GM12873 (cell line): Measurements from ENCODE around the gene PGAP6.

Experiments used
- CTCF ChIP-seq: IDR thresholded peaks from 2 replicates; pipeline ENCODE4 v1.5.1; 2012; ENCODE audit warnings: low read depth, mild to moderate bottlenecking, moderate library complexity, low read length, control low read depth; ENCODE audit not compliant: insufficient read depth; ENCODE audit errors: missing control alignments

PGAP6 gene

GRCh38 chr16:398561-399339 is 17.0 kb upstream of the PGAP6 start:
- TF ChIP-seq CTCF = no peak

- peak; percentile 49 for TF ChIP-seq CTCF
Observed at GRCh38 chr16:397736-398332, 16.1 kb upstream of the PGAP6 start.

GRCh38 chr16:397135-397661 is 15.4 kb upstream of the PGAP6 start, which contains the start of gene NME4:
Gene NME4 (plus strand): TSS chr16:397199. CDS start chr16:397223, 24 bp downstream.
- TF ChIP-seq CTCF = no peak

DNA sequence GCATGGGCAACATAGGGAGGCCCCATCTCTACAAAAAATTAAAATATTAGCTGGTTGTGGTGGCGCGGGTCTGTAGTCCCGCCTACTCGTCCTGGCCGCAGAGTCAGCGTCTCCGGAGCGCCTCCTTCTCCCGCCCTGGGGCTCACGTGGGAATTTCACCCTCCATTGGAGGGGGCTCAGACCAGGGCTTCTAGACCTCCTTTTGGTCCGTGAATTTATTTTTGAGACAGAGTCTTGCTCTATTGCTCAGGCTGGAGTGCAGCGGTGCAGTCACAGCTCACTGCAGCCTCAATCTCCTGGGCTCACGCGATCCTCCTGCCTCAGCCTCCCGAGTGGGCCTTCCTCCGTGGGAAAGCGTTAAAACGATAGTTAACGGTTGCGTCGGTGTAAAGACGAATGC is 14.8 kb upstream of the PGAP6 start:
- TF ChIP-seq CTCF = no peak

GRCh38 chr16:396199-396598 is 14.4 kb upstream of the PGAP6 start:
- no peak for TF ChIP-seq CTCF

DNA sequence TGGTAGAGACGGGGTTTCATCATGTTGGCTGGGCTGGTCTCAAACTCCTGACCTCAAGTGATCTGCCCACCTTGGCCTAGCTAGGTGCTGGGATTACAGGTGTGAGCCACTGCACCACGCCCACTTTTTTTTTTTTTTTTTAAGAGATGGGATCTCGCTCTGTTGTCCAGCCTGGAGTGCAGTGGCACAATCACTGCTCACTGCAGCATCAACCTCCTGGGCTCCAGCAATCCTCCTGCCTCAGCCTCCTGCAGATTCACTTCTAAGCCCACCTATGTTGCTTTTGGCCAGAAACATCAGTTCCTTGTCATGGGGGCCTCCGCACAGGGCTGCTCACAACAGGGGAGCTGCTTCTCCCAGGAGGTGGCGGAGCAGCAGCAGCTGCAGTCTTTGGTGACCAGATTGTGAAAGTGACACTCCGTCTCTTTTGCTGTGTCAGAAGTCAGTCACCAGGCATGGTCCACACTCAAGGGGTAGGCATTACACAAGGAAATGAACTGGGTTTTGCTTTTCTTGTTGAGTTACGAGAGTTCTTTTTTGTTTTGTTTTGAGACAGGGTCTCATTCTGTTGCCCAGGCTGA is 10.8 kb upstream of the PGAP6 start:
- no peak for TF ChIP-seq CTCF

DNA sequence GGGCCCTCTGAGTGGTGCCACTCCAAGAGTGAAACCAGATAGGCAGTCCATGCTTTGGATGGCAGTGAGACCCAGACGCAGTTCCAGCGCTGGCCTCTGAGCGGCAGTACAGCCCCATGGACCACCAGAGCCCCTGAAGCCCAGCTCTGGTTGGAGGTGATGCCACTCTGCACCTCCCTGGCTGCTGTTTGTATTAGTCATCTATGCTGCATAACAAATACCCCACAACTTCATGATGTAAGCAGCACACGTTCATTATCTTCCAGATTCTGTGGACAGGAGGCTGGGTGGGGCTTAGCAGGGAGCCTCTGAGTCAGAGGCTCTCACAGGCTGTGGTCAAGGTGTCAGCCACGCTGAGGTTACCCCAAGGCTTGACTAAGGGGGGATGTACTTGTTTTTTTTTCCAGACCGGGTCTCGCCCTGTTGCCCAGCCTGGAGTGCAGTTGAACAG is 10.1 kb upstream of the PGAP6 start:
- TF ChIP-seq CTCF = peak; percentile 99
